Motor neuron (in vitro differentiated cells): ENCODE measurements around the gene AGT. TPM values are rescaled to one million over a fixed set of nuclear protein-coding genes. Genes with fewer than 3 reads are reported as not detected.
"Not testable (repeated sequence)": the region's sequence is repeated elsewhere in the genome, so short reads cannot be mapped to it uniquely, and the experiment has no call there.

ENCODE experiments used
- ATAC-seq, 8 experiments: fragments of 200-7000 bp; cut with Tn5 transposase; replicated peaks in 6 of 8; 2 replicates each; pipeline ENCODE4 v1.8.0; 2021; ENCODE audit warnings: mild to moderate bottlenecking in 8 of 8, moderate library complexity in 8 of 8
- H3K27ac ChIP-seq, 2 donors: fragments of 250-450 bp; sonication (Bioruptor Pico); 2 replicates each; pipeline ENCODE4 v1.9.0; 2021; ENCODE audit warnings: antibody characterized with exemption in 2 of 2, mild to moderate bottlenecking in 2 of 2, moderate library complexity in 1 of 2
- H3K4me1 ChIP-seq, 2 donors: fragments of 250-450 bp; sonication (Bioruptor Pico); replicated peaks in 1 of 2; 2 replicates each; pipeline ENCODE4 v1.6.1; 2021; ENCODE audit warnings: antibody characterized with exemption in 2 of 2, mild to moderate bottlenecking in 2 of 2, moderate library complexity in 1 of 2
- H3K4me3 ChIP-seq, 5 donors: fragments of 250-450 bp; sonication (Bioruptor Pico); 2 replicates each; pipeline ENCODE4 v1.9.0; 2021; ENCODE audit warnings: antibody characterized with exemption in 5 of 5, mild to moderate bottlenecking in 5 of 5, moderate library complexity in 4 of 5
- WGBS, 10 experiments: fragments of 450-650 bp; shearing (Covaris generic); methylation state at CpG; one replicate each; pipeline ENCODE4 v1.0.0; 2022; 5-methylcytosine and 5-hydroxymethylcytosine counted together
- in situ Hi-C, 9 experiments: fragments of 400-800 bp; cut with MboI; loops; one replicate each; pipeline ENCODE4 v1.15.0; 2021; ENCODE audit warnings: low sequenced_read_pairs in 9 of 9, low pct_unique_long_range_greater_than_20kb in 2 of 9; ENCODE audit not compliant: unreplicated experiment in 9 of 9
- total RNA-seq, 8 experiments: library from RNA; unstranded; fragments of 300-600 nt; gene quantifications; 2 replicates each; pipeline versions ENCODE4 v1.2.3 to v1.2.4, GENCODE V29; 2022

Gene AGT
- total RNA-seq, 8 experiments from 2014 or later = 0.25 to 520 (median 1.6) TPM

DNA sequence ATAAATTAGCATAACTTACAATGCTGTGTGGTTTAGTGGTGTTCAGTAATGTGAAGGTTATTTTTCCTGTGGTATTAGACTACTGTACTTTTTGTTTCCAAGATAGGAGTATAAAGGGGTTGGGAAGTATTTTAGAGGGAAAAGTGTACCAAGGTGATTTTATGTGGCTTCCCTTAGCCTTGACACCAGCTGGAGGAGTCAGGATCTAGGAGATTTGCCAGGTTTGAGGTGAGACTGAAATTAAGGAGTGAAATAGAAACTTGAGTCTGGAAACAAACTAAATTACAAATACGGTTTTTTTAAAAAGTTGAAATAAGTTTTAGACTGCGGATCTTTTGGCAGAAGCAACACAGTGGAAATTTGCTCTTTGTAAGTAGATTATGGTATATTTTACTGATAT is 39.3 kb downstream of the AGT start:
- no peak for ATAC-seq
- in situ Hi-C loops = no loop called here
- Histone ChIP-seq H3K4me3 (no peak overlapping the region), H3K27ac (no peak overlapping the region), H3K4me1 (peaks cover 0 to 8% of the 10 kb centered on the region in 2 donors)
- 78 to 100% (median 100%) methylated on average over 1 to 2 of the region's 2 CpGs; no CpG with 5 or more reads in 2 of the 10 experiments for WGBS, 10 experiments

DNA sequence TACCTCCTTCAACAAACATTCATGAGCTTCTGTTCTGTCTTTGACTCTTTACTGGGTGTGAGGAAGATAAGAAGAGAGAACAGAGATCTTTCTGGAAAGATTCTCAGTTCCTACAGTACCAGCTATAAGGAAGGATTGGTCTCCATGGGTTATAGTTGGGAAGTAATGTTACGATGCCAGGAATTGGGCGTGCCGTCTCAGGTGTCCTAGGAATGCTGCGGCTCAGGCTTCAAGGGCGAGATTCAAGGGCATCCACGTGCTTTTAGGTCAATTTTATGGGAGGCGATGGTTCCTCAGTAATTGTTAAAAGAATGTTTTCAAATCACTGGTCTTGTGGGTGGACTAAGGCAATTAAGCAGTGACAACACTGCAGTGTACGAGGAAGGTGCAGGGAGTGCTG is 44.4 kb downstream of the AGT start:
- Histone ChIP-seq H3K27ac (no peak overlapping the region), H3K4me3 (no peak overlapping the region), H3K4me1 (peaks cover 0 to 8% of the 10 kb centered on the region in 2 donors)
- 67 to 100% (median 99%) methylated on average over 1 to 8 of the region's 8 CpGs; no CpG with 5 or more reads in 2 of the 10 experiments for WGBS, 10 experiments
- in situ Hi-C loops = no loop called here
- ATAC-seq = no peak

- 73 to 100% (median 94%) methylated on average over 1 to 6 of the region's 6 CpGs; no CpG with 5 or more reads in 1 of the 10 experiments for WGBS, 10 experiments
- no peak overlapping the region for H3K4me3 ChIP-seq
- peaks cover 0 to 8% of the 10 kb centered on the region in 2 donors for H3K4me1 ChIP-seq
- in situ Hi-C loops = no loop called here
- no peak for ATAC-seq
- no peak overlapping the region for H3K27ac ChIP-seq
Observed at GRCh38 chr1:230668227-230668626, 45.7 kb downstream of the AGT start.

DNA sequence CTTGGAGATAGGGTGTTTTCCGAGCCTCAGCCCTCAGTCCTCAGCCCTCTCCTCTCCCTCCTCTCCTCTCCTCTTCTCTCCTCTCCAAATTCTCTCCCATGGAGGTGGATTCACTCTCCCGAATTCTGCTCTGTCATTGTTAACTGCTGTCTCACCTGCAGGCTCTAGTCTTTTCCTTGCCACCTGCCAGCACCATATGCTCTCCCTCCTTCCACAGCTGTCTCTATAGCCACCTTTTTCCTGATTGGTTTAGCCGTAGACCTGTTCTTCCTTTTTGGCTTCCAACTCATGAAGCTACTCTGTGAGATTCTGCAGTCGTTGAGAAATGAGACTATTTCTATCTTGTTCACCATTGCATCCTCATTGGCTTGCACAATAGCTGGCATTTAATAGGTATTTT is 51.9 kb downstream of the AGT start:
- Histone ChIP-seq H3K27ac (no peak overlapping the region), H3K4me3 (no peak overlapping the region), H3K4me1 (no peaks in the 10 kb centered on the region)
- in situ Hi-C loops = no loop called here
- no peak for ATAC-seq
- WGBS, 10 experiments = 71 to 93% (median 86%) methylated on average over 2 to 4 of the region's 4 CpGs; no CpG with 5 or more reads in 1 of the 10 experiments

DNA sequence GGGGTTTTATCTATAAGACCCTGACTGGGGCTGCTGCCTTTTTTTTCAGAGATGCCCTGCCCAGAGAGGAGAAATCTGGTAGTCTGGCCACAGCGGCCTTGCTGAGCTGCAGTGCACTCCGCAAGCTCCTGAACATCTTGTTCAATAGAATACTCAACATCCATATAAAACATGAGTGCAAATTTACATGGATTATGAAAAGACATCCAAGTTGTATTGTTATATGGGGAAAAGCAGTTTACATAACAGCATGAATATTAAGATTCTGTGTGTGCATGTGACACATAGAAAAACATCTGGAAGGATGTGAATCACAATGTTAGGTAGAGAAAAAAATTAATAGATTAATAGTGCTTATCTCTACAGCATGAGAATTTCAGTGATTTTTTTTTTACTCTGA is 55.2 kb downstream of the AGT start:
- no peak overlapping the region for H3K27ac ChIP-seq
- no peaks in the 10 kb centered on the region for H3K4me1 ChIP-seq
- no peak overlapping the region for H3K4me3 ChIP-seq
- in situ Hi-C loops = no loop called here
- peak in 3 of 8 experiments; percentile 80 to 96 (median 87) for ATAC-seq
- 37 to 100% (median 96%) methylated on average over 2 of the region's 2 CpGs; no CpG with 5 or more reads in 4 of the 10 experiments for WGBS, 10 experiments

- WGBS, 10 experiments = 71 to 100% (median 100%) methylated on average over 1 of the region's 1 CpG; no CpG with 5 or more reads in 7 of the 10 experiments
- ATAC-seq, in situ Hi-C loops, H3K4me3 ChIP-seq, H3K27ac ChIP-seq, H3K4me1 ChIP-seq: not testable (repeated sequence)
Observed at GRCh38 chr1:230658103-230658502, 55.8 kb downstream of the AGT start.

DNA sequence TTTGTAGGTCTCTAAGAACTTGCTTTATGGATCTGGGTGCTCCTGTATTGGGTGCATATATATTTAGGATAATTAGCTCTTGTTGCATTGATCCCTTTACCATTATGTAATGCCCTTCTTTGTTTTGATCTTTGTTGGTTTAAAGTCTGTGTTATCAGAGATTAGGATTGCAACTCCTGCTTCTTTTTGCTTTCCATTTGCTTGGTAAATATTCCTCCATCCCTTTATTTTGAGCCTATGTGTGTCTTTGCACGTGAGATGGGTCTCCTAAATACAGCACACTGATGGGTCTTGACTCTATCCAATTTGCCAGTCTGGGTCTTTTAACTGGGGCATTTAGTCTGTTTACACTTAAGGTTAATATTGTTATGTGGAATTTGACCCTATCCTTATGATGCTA is 57.2 kb downstream of the AGT start:
- H3K4me1 ChIP-seq, H3K4me3 ChIP-seq, in situ Hi-C loops, ATAC-seq, H3K27ac ChIP-seq: not testable (repeated sequence)
- 100% methylated on average over 1 of the region's 1 CpG; no CpG with 5 or more reads in 7 of the 10 experiments for WGBS, 10 experiments

Other genes starting within 250 kb of the AGT start
- 10 to 100 TPM; 18.7 to 39.5 (median 31.4) TPM for gene COG2, start 71.6 kb downstream of the AGT start, total RNA-seq
- under 1 TPM in 4 of 8 experiments, not detected in 4; 0.08 to 0.29 (median 0.11) TPM for gene CAPN9, start 33.3 kb upstream of the AGT start, total RNA-seq
- gene C1orf198, start 154.4 kb upstream of the AGT start, total RNA-seq = 10 to 100 TPM; 10.5 to 62.8 (median 38.9) TPM